SU-DHL-6 (cell line): ENCODE results near the gene NTRK2.

Source experiments
- H2AFZ ChIP-seq: fragments of 200-600 bp; sonication (generic); 2 replicates; pipeline ENCODE4 v1.6.1; 2014; ENCODE audit warnings: low read depth, mild to moderate bottlenecking, moderate library complexity, mixed read lengths, antibody characterized with exemption, low read length; ENCODE audit not compliant: severe bottlenecking
- H3F3A ChIP-seq: fragments of 200-600 bp; shearing (Covaris generic); 2 replicates; pipeline ENCODE4 v1.6.0; 2016; ENCODE audit warnings: antibody characterized with exemption, mild to moderate bottlenecking; ENCODE audit not compliant: insufficient read depth
- H3K27ac ChIP-seq: fragments of 200-600 bp; sonication (generic); 2 replicates; pipeline ENCODE4 v1.5.1; 2016; ENCODE audit warnings: low read depth, mild to moderate bottlenecking, low read length, moderate library complexity, mixed read lengths
- H3K27me3 ChIP-seq: fragments of 200-600 bp; sonication (generic), shearing (Covaris generic); 2 replicates; pipeline ENCODE4 v1.6.0; 2014; ENCODE audit warnings: mild to moderate bottlenecking, low read length
- H3K36me3 ChIP-seq: fragments of 200-600 bp; sonication (generic); 2 replicates; pipeline ENCODE4 v1.6.1; 2014; ENCODE audit warnings: mild to moderate bottlenecking, low read length, mixed read lengths
- H3K4me2 ChIP-seq: fragments of 300-600, 200-600 bp; shearing (Covaris generic), sonication (generic); 2 replicates; pipeline ENCODE4 v1.6.0; 2014; ENCODE audit warnings: low read length, low read depth, mild to moderate bottlenecking; ENCODE audit not compliant: poor library complexity, severe bottlenecking
- H3K4me3 ChIP-seq: fragments of 200-600 bp; sonication (generic); 2 replicates; pipeline ENCODE4 v1.5.1; 2014; ENCODE audit warnings: antibody characterized with exemption, low read length, mild to moderate bottlenecking, mixed read lengths; ENCODE audit not compliant: insufficient read depth, poor library complexity, severe bottlenecking
- H3K79me2 ChIP-seq: fragments of 200-600 bp; sonication (generic); 2 replicates; pipeline ENCODE4 v1.6.1; 2014; ENCODE audit warnings: mild to moderate bottlenecking, low read length, moderate library complexity; ENCODE audit not compliant: insufficient read depth
- H3K9ac ChIP-seq: fragments of 200-600 bp; sonication (generic); 2 replicates; pipeline ENCODE4 v1.7.0; 2014; ENCODE audit warnings: mild to moderate bottlenecking, low read length
- H3K9me2 ChIP-seq: fragments of 200-600 bp; sonication (generic); replicated peaks from 2 replicates; pipeline ENCODE4 v1.6.1; 2014; ENCODE audit warnings: low read length; ENCODE audit not compliant: insufficient read depth
- H3K9me3 ChIP-seq: fragments of 200-600 bp; sonication (generic); 2 replicates; pipeline ENCODE4 v1.6.1; 2014; ENCODE audit warnings: low read length, mixed read lengths; ENCODE audit not compliant: insufficient read depth
- H4K20me1 ChIP-seq: fragments of 200-600 bp; sonication (generic); 2 replicates; pipeline ENCODE4 v1.6.1; 2014; ENCODE audit warnings: low read depth, mild to moderate bottlenecking, antibody characterized with exemption, low read length, moderate library complexity, mixed read lengths
- CTCF ChIP-seq: fragments of 200-600 bp; sonication (generic); IDR thresholded peaks from one replicate; pipeline ENCODE4 v1.5.1; 2017; ENCODE audit warnings: antibody characterized with exemption, mild to moderate bottlenecking, low read length, moderate library complexity; ENCODE audit not compliant: insufficient read depth, poor library complexity, severe bottlenecking
- EZH2phosphoT487 ChIP-seq: fragments of 200-600 bp; sonication (generic), shearing (Covaris generic); conservative IDR thresholded peaks from 2 replicates; pipeline ENCODE4 v1.6.1; 2018; ENCODE audit warnings: mild to moderate bottlenecking, antibody characterized with exemption, low read length, moderate library complexity, mixed read lengths

NTRK2 gene

DNA sequence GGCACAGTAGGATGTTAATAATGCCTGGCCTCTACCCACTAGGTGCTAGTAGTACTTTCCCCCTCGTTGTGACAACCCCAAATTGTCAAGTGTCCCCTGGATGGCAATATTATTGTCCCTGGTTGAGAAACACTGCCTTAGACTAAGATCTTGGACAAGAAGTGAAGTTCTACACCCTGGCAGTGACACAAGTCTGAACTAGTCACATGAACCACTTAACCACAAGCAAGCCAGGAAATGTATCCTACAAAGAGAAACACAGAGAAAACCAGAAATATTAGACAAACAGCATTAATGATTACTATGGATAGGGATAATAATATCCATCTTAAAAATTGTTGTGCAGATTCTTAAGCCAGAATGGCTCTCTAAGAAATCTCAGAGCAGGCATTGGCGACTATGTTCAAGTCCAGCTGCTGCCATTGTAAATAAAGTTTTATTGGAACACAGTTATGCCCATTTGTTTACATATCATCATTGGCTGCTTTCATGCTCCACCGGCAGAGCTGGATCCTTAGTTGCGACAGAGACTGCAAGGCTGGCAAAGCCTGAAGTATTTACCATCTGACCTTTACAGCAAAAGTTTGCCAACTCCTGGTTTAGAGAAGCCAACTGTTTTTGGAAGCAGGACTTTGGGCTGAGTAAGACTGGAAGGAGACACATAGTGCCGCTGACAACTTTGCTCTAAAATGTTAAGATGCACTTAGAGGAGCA, 80.8 kb downstream of the NTRK2 start:
- H3K27me3 ChIP-seq, result no peaks in the 10 kb centered on the region
- no peak overlapping the region for H3K9ac ChIP-seq
- H3K9me2 ChIP-seq, result no peaks in the 10 kb centered on the region
- H2AFZ ChIP-seq, result no peak overlapping the region
- TF ChIP-seq CTCF, result no peak
- no peak for TF ChIP-seq EZH2phosphoT487
- H3K79me2 ChIP-seq, result no peaks in the 10 kb centered on the region
- no peak overlapping the region for H3K4me2 ChIP-seq
- H3K36me3 ChIP-seq, result no peaks in the 10 kb centered on the region
- H3K27ac ChIP-seq, result no peak overlapping the region
- no peaks in the 10 kb centered on the region for H3K9me3 ChIP-seq
- H3F3A ChIP-seq, result no peaks in the 10 kb centered on the region
- H4K20me1 ChIP-seq, result no peaks in the 10 kb centered on the region
- H3K4me3 ChIP-seq, result no peak overlapping the region

DNA sequence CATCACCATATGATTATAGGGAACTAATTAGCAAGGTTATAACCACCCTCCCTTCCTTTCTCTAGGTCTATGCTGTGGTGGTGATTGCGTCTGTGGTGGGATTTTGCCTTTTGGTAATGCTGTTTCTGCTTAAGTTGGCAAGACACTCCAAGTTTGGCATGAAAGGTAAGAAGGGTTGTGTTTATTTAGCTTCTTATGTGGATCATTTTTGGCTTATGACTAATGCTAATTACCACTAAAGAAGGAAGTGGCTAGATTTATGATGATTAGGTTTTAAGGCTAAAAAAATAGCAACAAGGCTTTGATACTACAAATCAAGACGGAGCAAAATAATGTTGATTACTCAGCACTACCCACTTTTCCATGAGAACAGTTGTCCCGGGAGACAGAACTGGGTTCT, 82.4 kb downstream of the NTRK2 start:
- H3K9me3 ChIP-seq, result no peaks in the 10 kb centered on the region
- H3K4me2 ChIP-seq, result no peak overlapping the region
- no peaks in the 10 kb centered on the region for H3K36me3 ChIP-seq
- H3K9me2 ChIP-seq, result no peaks in the 10 kb centered on the region
- no peaks in the 10 kb centered on the region for H4K20me1 ChIP-seq
- no peaks in the 10 kb centered on the region for H3K27me3 ChIP-seq
- H3K9ac ChIP-seq, result no peak overlapping the region
- H3F3A ChIP-seq, result no peaks in the 10 kb centered on the region
- H3K79me2 ChIP-seq, result no peaks in the 10 kb centered on the region
- TF ChIP-seq EZH2phosphoT487 (no peak), CTCF (no peak)
- H3K4me3 ChIP-seq, result no peak overlapping the region
- H2AFZ ChIP-seq, result no peak overlapping the region
- no peak overlapping the region for H3K27ac ChIP-seq

- Histone ChIP-seq H3K36me3 (no peaks in the 10 kb centered on the region), H3K27ac (no peak overlapping the region), H3K27me3 (no peaks in the 10 kb centered on the region), H2AFZ (no peak overlapping the region), H3K79me2 (no peaks in the 10 kb centered on the region), H3K9me2 (no peaks in the 10 kb centered on the region), H3K9me3 (no peaks in the 10 kb centered on the region), H3K4me3 (no peak overlapping the region), H4K20me1 (no peaks in the 10 kb centered on the region), H3K9ac (no peak overlapping the region), H3K4me2 (no peak overlapping the region), H3F3A (no peaks in the 10 kb centered on the region)
- no peak for TF ChIP-seq CTCF
- TF ChIP-seq EZH2phosphoT487, result no peak
These were observed 84.9 kb downstream of the NTRK2 start for GRCh38 chr9:84754461-84754860.
